Activated gamma-delta T cell treated with anti-CD3 and anti-CD28 coated beads, Interleukin-2, amount 50 U/mL, for 16 hours (primary cell): ENCODE data around the gene SLC49A3.
"Not testable (repeated sequence)": the region's sequence is repeated elsewhere in the genome, so short reads cannot be mapped to it uniquely, and the experiment has no call there.

Source experiments
- DNase-seq: peaks from one replicate; pipeline ENCODE4 v3.0.0-alpha.2; 2020; ENCODE audit warnings: low read depth

SLC49A3 gene

GRCh38 chr4:688854-689681 lies at the start of gene SLC49A3:
TSS of gene SLC49A3 (minus strand) at chr4:689151. CDS start at chr4:689127, 24 bp downstream.
- no peak for DNase-seq

- not testable (repeated sequence) for DNase-seq
These were observed 47.6 kb upstream of the SLC49A3 start for GRCh38 chr4:736561-736960.

- no peak for DNase-seq
These were observed 46.6 kb upstream of the SLC49A3 start for GRCh38 chr4:735583-735982.

- DNase-seq: no peak
These were observed 46.0 kb upstream of the SLC49A3 start for GRCh38 chr4:734951-735350.

- no peak for DNase-seq
These were observed 45.1 kb upstream of the SLC49A3 start for GRCh38 chr4:734075-734474.

GRCh38 chr4:733631-733980 lies 44.7 kb upstream of the SLC49A3 start:
- no peak for DNase-seq

- no peak for DNase-seq
These were observed 44.1 kb upstream of the SLC49A3 start for GRCh38 chr4:732911-733630.

GRCh38 chr4:732486-732885 lies 43.5 kb upstream of the SLC49A3 start:
- DNase-seq: no peak

GRCh38 chr4:731954-732353 lies 43.0 kb upstream of the SLC49A3 start:
- not testable (repeated sequence) for DNase-seq

- DNase-seq: not testable (repeated sequence)
These were observed 42.3 kb upstream of the SLC49A3 start for GRCh38 chr4:730946-731904.

- DNase-seq: no peak
These were observed 41.6 kb upstream of the SLC49A3 start for GRCh38 chr4:730511-730910.

GRCh38 chr4:729336-730315 lies 40.7 kb upstream of the SLC49A3 start:
- no peak for DNase-seq

- no peak for DNase-seq
These were observed 38.6 kb upstream of the SLC49A3 start for GRCh38 chr4:727576-727975.

- no peak for DNase-seq
These were observed 37.9 kb upstream of the SLC49A3 start for GRCh38 chr4:726838-727237.

GRCh38 chr4:726235-726787 lies 37.4 kb upstream of the SLC49A3 start:
- DNase-seq: no peak

GRCh38 chr4:725391-726234 lies 36.7 kb upstream of the SLC49A3 start:
- no peak for DNase-seq

GRCh38 chr4:723751-724530 lies 35.0 kb upstream of the SLC49A3 start:
- no peak for DNase-seq

GRCh38 chr4:722851-723360 lies 34.0 kb upstream of the SLC49A3 start:
- no peak for DNase-seq
